ENCODE data around the gene C3orf52. TPM values are rescaled to one million over a fixed set of nuclear protein-coding genes. Genes with fewer than 3 reads are reported as not detected.

C3orf52 gene
- total RNA-seq, 1 donor from 2014 or later, result 0.32 TPM

DNA sequence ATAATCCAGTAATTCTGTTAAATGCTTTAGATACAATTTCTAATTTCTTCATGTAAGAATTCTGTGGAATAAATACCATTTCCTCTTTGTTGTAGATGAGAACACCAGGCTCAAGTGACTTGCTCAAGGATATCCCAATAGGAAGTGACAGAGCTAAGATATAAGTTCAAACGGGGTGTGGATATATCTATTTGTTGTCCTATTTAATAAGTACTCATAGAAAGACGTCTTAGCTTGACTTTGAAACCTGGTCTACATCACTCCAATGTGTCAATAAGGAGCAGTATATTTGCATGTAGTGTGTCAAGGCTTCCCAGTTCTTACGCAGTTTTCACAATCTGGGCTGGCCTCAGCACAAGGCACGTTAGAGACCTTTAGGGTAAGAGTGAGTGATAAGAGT is 51.6 kb downstream of the C3orf52 start:
- intact Hi-C loops (cut with DNase I), result no loop called here
- Histone ChIP-seq H3K9me3 (no peaks in the 10 kb centered on the region), H3K27ac (no peak overlapping the region), H3K27me3 (no peaks in the 10 kb centered on the region), H3K4me1 (no peaks in the 10 kb centered on the region), H3K4me3 (no peak overlapping the region), H3K36me3 (no peaks in the 10 kb centered on the region)
- DNase-seq (ENCODE audit: low spot score in 2 of 2), result no peak
- TF ChIP-seq, protein P1, sequence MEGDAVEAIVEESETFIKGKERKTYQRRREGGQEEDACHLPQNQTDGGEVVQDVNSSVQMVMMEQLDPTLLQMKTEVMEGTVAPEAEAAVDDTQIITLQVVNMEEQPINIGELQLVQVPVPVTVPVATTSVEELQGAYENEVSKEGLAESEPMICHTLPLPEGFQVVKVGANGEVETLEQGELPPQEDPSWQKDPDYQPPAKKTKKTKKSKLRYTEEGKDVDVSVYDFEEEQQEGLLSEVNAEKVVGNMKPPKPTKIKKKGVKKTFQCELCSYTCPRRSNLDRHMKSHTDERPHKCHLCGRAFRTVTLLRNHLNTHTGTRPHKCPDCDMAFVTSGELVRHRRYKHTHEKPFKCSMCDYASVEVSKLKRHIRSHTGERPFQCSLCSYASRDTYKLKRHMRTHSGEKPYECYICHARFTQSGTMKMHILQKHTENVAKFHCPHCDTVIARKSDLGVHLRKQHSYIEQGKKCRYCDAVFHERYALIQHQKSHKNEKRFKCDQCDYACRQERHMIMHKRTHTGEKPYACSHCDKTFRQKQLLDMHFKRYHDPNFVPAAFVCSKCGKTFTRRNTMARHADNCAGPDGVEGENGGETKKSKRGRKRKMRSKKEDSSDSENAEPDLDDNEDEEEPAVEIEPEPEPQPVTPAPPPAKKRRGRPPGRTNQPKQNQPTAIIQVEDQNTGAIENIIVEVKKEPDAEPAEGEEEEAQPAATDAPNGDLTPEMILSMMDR (IDR thresholded peaks at IDR 0.05), result no peak

DNA sequence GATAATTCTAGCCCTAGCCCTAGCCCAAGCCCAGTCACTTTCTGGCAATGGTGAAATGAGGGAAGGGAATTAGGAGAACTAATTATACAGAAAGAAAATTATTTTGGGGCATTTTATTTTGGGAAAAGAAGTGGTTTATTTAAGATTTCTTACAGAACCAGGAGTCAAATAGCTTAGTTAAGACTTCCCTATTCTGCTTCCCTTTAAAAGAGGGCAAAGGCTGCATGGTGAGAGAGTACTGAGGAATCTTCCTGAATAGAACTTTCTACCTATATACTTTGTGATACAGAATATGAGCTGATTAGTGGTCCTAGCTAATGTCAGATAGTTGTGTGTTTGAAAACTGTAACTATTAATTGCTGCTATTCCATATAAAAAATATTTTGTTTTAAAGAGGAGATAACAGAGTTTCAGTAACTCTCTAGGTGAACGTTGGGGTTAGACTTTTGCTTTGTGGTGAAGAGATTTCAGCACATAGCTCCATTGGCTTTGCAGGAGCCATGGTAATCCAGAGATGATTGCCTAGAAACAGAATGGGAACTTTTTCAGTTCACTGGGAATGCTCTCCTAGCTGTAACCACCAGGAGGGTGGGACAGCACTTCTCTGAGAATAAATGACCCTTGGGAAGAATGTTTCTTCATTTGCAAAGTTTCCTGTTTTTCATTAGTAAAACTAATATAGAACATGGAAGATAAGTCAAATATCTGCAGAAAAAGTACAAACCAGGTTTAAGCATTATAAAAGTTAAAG is 52.2 kb downstream of the C3orf52 start:
- Histone ChIP-seq H3K36me3 (no peaks in the 10 kb centered on the region), H3K9me3 (no peaks in the 10 kb centered on the region), H3K4me3 (no peak overlapping the region), H3K27ac (no peak overlapping the region), H3K4me1 (no peaks in the 10 kb centered on the region), H3K27me3 (no peaks in the 10 kb centered on the region)
- intact Hi-C loops (cut with DNase I), result no loop called here
- DNase-seq (ENCODE audit: low spot score in 2 of 2), result no peak
- TF ChIP-seq, protein P1 (IDR thresholded peaks at IDR 0.05), result no peak

DNA sequence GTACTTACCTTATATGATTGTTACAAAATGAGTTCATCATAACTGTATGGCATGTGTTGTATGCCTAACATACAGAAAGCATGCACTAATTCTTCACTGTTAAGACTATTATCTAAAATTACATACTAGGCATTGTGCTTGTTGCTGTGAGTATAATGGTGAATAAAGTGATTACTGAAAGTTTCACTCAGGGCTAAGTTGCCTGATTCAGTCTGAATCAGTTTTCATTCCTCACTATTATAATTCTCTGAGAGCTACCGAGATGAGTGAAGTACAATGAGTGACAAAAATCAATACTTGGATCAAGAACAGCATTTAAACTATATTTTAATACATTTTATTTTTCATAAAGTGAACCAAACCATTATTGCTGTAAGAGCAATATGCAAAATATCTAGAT is 54.4 kb downstream of the C3orf52 start:
- Histone ChIP-seq H3K27me3 (no peaks in the 10 kb centered on the region), H3K4me3 (no peak overlapping the region), H3K9me3 (peaks cover 0 to 8% of the 10 kb centered on the region in 2 donors), H3K4me1 (no peaks in the 10 kb centered on the region), H3K36me3 (no peaks in the 10 kb centered on the region), H3K27ac (no peak overlapping the region)
- intact Hi-C loops (cut with DNase I), result no loop called here
- DNase-seq (ENCODE audit: low spot score in 2 of 2), result no peak
- TF ChIP-seq, protein P1 (IDR thresholded peaks at IDR 0.05), result no peak

DNA sequence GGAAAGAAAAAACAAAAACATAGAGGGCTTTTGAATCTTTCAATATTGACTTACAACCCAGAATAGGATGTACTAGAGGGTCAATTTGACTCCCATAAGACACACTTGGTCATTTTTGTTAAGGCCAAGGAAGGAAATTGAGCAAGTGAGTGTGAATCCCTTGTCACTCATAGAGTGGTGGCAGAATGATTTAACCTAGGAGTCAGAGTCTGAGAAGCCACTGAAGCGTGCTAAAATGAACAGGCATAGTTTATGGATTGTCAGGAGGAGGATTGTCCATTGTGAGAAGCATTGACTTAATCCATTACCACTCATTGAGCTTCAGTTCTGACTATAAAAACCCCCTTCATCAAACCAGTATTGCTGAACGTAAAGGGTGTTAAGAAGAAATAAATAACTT is 55.1 kb downstream of the C3orf52 start:
- H3K4me1 ChIP-seq, result no peaks in the 10 kb centered on the region
- intact Hi-C loops (cut with DNase I), result no loop called here
- no peaks in the 10 kb centered on the region for H3K27me3 ChIP-seq
- H3K27ac ChIP-seq, result no peak overlapping the region
- TF ChIP-seq, protein P1 (IDR thresholded peaks at IDR 0.05), result no peak
- peaks cover 0 to 8% of the 10 kb centered on the region in 2 donors for H3K9me3 ChIP-seq
- no peak overlapping the region for H3K4me3 ChIP-seq
- no peak for DNase-seq (ENCODE audit: low spot score in 2 of 2)
- H3K36me3 ChIP-seq, result no peaks in the 10 kb centered on the region

DNA sequence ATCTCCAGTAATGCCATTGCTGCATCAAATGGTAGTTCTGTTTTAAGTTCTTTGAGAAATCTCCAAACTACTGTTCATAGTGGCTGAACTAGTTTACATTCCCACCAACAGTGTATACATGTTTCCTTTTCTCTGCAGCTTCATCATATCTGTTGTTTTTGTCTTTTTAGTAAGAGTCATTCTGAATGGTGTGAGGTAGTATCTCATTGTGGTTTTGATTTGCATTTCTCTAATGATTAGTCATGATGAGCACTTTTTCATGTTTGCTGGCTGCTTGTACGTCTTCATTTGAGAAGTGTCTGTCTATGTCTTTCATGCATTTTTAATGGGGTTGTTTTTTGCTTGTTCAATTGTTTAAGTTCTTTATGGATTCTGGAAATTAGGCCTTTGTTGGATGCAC is 57.1 kb downstream of the C3orf52 start:
- intact Hi-C loops (cut with DNase I), result no loop called here
- DNase-seq (ENCODE audit: low spot score in 2 of 2), result no peak
- H3K4me3 ChIP-seq, result no peak overlapping the region
- H3K36me3 ChIP-seq, result no peaks in the 10 kb centered on the region
- peaks cover 0 to 18% of the 10 kb centered on the region in 2 donors for H3K9me3 ChIP-seq
- no peaks in the 10 kb centered on the region for H3K27me3 ChIP-seq
- H3K27ac ChIP-seq, result no peak overlapping the region
- H3K4me1 ChIP-seq, result no peaks in the 10 kb centered on the region
- TF ChIP-seq, protein P1 (IDR thresholded peaks at IDR 0.05), result no peak
